H1 (cell line): ENCODE measurements around the gene CDK5RAP2.

Experiments
- CTCF ChIP-seq, 3 experiments: IDR thresholded peaks; 1 replicate in 2 of 3; 2 replicates in 1 of 3; pipeline versions ENCODE4 v1.5.1 to v1.6.1; 2011; ENCODE audit warnings: low read length in 3 of 3, mild to moderate bottlenecking in 3 of 3, inconsistent platforms in 2 of 3, low read depth in 1 of 3, moderate library complexity in 1 of 3; ENCODE audit not compliant: insufficient read depth in 1 of 3; ENCODE audit errors: control extremely low read depth in 1 of 3
- EZH2 ChIP-seq: fragments of 200-600 bp; sonication (generic); IDR thresholded peaks from 2 replicates; pipeline ENCODE4 v1.7.1; 2012; ENCODE audit warnings: low read depth, mild to moderate bottlenecking, moderate library complexity, low read length, inconsistent platforms; ENCODE audit not compliant: severe bottlenecking
- FOSL1 ChIP-seq: IDR thresholded peaks from 2 replicates; pipeline ENCODE4 v1.6.1; 2011; ENCODE audit warnings: mild to moderate bottlenecking, low read depth, low read length, moderate library complexity; ENCODE audit not compliant: insufficient read depth
- POLR2A ChIP-seq, 2 experiments: IDR thresholded peaks; 1 replicate in 1 of 2; 2 replicates in 1 of 2; pipeline ENCODE4 v1.6.1; 2011; ENCODE audit warnings: low read depth in 2 of 2, low read length in 2 of 2, mild to moderate bottlenecking in 2 of 2; ENCODE audit errors: control extremely low read depth in 1 of 2
- POLR2AphosphoS5 ChIP-seq: IDR thresholded peaks from 2 replicates; pipeline ENCODE4 v1.6.1; 2011; ENCODE audit warnings: low read depth, low read length
- SIN3A ChIP-seq, 2 experiments: IDR thresholded peaks in 1 of 2; conservative IDR thresholded peaks in 1 of 2; 2 replicates each; pipeline ENCODE4 v1.6.1; 2011 to 2012; ENCODE audit warnings: low read length in 2 of 2, improper control_type of control experiment in 1 of 2, low read depth in 1 of 2, mild to moderate bottlenecking in 1 of 2
- SRF ChIP-seq: IDR thresholded peaks from 2 replicates; pipeline ENCODE4 v1.6.1; 2011; ENCODE audit warnings: mild to moderate bottlenecking, low read depth, low read length, moderate library complexity
- TAF1 ChIP-seq: IDR thresholded peaks from 2 replicates; pipeline ENCODE4 v1.6.1; 2011; ENCODE audit warnings: mild to moderate bottlenecking, low read depth, low read length

DNA sequence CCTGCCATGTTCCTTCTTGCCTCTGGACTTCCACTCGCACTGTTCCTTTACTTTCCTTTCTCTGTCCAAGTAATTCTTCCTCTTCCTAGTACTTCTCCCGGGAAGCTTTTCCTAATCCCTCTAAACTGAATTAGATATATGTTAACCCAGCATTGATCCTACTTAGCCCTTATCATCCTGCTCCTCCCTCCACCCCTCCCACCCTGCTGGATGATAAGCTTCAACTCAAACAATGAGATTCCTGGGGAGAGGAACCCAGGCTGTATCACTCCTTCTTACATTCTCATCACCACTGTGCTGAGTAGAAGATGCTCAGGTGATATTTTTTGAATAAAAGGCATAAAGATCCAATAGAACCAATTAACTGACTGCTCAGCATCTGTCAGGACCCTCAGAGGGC, 45.7 kb downstream of the CDK5RAP2 start:
- TF ChIP-seq POLR2A (IDR thresholded peaks at IDR 0.05; ENCODE audit: control extremely low read depth in 1 of 2, low read depth in 2 of 2, low read length in 2 of 2): no peak
- no peak for TF ChIP-seq POLR2AphosphoS5
- no peak for TF ChIP-seq SIN3A (conservative IDR thresholded peaks at IDR 0.05 in 1 of 2, IDR thresholded peaks at IDR 0.05 in 1 of 2; ENCODE audit: low read depth in 1 of 2, low read length in 2 of 2)
- no peak for TF ChIP-seq TAF1
- TF ChIP-seq FOSL1: no peak
- TF ChIP-seq CTCF (IDR thresholded peaks at IDR 0.05; ENCODE audit: control extremely low read depth in 1 of 3, insufficient read depth in 1 of 3, low read depth in 1 of 3, low read length in 3 of 3): no peak
- TF ChIP-seq EZH2: no peak
- TF ChIP-seq SRF: no peak
